Stimulated activated CD4-positive, alpha-beta T cell treated with anti-CD3 and anti-CD28 coated beads, Interleukin-2, amount 100 ng/mL, for 48 hours (primary cell): ENCODE results near the gene QRFP.

Experiments used
- DNase-seq, 2 donors: peaks; one replicate each; pipeline ENCODE4 v3.0.0-alpha.2; 2020

The QRFP gene

GRCh38 chr9:130933114-130934046, 36.8 kb upstream of the QRFP start:
- DNase-seq = no peak

DNA sequence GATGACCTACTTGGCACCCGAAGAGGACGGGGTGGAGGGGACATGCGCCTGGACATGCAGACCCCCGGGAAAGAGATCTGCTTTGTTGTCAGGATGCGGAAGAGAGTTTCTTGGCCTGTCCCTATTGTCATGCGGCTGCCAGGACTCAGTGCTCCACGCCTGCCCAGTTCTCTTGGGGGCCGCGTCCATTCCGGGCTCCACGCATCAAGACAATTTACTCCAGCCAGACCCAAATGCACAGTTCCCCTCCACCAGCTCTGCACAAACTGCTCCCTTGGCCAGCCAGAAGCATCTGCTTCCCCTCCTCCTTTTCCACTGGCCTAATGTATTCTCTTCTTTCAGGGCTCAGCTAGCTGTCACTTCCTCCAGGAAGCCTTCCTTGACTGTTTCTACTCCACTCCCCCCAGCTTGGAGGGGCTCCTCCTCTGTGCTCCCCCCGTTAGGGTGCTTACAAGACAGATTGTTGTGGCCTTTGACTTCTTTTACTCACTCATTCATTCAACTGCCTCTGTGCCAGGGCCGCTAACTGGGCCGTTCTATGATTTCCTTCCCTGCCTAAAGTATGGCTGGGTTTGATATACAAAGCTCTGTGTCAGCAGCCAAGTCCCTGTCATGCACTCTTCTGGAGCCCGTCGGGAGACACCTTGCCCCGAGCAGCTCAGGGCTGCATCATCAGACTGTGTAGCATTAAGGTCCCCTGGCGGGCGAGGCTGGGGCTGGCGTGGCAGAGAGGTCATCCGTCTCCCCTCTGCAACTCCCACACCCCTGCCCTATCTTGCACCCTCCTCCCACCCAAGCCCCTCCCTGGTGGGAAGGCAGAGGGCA, 35.9 kb upstream of the QRFP start:
- DNase-seq = no peak

GRCh38 chr9:130931508-130932254, 35.1 kb upstream of the QRFP start:
- no peak for DNase-seq

- no peak for DNase-seq
Measured at GRCh38 chr9:130930804-130931349, 34.3 kb upstream of the QRFP start.

- no peak for DNase-seq
Measured at GRCh38 chr9:130930132-130930803, 33.7 kb upstream of the QRFP start.

DNA sequence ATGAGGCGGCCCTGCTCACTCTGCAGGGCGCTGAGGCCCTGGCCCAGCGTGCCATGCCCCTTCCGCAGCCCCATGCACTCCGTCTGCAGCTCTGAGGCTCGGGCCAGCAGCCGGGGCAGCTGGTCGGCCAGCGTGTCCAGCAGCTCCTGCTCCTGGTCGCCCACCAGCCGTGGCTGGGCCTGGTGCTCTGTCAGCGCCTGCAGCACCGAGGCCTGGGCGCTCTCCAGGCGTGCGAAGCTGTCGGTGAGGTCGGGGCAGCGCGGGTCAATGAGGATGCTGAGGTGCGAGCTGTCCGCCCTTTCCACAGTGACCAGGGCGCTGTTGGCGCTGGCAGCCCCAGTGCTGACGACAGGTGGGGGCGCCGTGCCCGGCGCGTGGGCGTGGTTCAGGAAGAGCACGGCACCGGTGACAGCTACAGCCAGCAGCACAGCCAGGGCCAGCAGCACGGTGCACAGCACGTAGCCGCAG, 33.0 kb upstream of the QRFP start:
- DNase-seq = no peak

DNA sequence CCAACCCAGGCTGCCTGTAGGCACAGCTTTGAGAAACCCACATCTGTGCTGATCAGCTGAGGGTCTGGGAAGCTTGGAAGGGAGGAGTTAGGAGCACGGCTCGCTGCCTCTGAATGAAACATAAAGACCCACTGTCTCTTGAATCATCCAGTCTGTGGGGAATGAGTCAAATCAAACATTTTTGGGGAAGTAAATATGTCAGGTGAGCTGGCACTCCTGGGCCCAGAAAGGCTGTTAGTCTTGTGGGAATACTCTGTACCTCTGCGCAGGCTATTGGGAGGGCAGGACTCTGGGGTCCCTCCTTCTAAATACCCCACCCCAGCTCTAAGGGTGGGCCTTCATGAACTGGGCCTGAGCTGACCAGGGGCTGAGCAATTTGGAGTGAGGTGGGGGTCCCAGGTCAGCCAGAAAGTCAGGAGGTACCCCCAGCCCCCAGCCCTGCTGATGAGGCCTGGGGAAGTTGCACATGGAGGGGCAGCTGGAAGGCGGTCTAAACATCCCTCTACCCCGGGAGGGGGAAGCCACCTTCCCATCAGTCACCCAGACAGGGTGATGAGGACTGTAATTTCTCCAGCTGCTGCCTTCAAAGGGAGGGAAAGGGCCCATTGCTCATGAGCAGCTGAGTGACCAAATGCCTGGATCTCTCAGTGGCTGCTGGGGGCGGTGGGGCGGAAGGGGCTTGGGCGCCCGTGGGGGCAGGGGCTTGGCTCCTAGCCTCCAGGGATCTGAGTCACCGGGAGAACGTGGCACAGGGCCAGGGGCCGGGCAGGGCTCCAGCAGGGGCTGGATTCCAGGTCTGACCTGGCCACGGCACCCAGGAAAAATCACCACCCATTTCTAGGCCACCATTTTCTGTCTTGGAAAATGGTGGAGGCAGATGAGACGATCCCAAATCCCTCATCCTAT, 31.6 kb upstream of the QRFP start:
- no peak for DNase-seq

DNA sequence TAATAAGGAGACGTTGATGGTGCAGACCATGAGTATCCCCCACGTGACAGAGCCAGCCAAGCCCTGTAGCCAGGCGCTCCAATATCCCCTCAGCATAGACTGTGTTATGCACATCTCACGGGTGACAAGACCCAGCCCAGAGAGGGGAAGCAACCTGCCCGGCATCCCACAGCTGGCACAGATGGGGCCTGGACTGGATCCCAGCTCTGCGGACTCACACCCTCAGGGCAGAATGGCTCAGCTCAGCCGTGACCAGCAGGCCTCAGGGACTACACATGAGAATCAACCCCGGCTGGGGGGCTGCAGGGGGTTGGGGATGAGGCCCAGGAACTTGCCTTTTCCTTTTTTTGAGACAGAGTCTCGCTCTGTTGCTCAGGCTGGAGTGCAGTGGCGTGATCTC, 30.7 kb upstream of the QRFP start:
- no peak for DNase-seq

- no peak for DNase-seq
Measured at GRCh38 chr9:130925050-130925678, 28.6 kb upstream of the QRFP start.

DNA sequence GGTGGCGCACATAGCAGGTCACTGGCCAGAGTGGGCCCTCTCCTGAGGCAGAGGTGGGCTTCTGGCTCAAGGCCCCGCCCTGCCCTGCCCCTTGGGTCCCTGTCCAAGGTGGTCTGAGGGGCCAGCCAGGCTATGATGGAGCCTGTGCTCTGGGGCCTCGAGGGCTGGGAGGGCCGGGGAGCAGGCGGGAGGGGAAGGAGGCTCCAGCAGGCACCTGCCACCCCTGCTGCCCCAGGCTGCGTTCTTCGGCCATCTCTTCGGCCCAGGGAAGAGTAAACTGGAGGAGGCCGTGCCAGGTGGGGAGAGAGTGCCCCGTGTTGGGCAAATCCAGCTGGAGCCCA, 27.8 kb upstream of the QRFP start:
- no peak for DNase-seq

DNA sequence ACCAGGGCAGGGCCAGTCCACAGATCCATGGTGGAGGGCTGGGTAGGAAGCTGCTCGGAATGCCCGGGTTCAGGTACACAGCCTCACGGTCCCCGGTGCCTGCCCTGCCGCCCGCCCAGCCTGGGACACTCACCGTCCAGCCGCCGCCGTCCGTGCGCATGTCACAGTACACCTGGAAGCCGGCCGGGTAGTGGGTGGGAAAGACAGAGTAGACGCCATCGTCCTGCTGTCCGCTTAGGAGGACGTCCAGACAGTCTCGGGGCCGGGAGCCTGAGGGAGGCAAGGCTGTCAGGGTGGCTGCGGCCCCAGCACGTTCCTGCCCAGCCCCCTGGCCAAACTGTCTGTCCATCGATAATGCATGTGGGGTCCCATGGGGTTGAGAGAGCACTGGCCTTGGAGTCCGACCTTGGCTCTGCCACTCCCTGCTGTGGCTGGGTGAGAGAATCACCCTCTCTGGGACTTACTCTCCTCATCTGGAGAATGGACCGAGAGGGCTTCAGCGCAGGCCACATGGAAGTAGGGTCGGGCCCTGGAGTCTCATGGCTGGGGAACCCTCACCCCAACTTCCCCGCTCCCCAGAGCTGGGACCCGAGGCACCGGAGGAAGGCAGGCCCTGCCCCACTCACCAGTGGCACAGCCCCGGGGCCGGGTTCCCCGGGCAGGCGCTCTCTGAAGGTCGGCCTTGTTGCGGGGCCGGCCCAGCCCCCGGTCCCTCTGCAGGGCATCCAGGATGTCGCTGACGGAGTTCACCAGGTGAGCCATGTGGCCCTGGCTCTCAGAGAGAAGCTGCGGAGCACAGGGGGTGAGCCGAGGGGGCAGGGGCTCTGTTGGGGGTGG, 27.2 kb upstream of the QRFP start:
- no peak for DNase-seq

DNA sequence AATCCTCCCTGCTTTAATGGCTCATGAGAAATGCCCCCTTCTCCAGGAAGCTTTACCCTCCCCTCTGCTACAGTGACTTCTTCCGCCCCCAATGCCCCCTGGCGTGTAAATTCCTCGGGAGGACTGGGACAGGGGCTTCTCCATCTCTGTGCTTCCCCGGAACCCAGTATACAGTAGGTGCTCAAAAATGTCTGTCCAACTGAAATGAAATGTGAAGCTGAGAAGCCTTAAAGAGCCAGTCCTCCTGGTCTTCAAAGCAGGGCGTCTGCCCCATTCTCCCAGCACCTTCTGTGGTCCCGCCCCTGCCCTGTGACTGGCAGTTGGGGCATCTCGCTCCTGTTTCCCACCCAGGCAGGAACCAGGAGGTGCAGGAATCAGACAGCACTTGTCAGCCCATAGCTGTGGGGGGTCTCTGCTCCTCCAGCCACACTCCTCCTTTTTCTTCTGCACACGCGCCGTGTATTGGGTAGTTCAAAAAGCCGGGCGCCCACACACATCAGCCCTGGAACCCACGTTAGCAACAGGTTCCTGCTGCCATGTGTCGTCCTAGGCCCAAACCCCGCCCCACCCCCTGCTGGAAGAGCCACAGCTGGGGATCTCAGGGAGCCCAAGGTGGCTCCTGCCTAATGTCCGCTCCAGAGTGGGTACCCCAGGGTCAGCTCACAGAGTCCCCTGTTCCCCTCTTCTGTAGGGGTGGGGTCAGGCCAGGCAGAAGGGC, 26.4 kb upstream of the QRFP start:
- no peak for DNase-seq

DNA sequence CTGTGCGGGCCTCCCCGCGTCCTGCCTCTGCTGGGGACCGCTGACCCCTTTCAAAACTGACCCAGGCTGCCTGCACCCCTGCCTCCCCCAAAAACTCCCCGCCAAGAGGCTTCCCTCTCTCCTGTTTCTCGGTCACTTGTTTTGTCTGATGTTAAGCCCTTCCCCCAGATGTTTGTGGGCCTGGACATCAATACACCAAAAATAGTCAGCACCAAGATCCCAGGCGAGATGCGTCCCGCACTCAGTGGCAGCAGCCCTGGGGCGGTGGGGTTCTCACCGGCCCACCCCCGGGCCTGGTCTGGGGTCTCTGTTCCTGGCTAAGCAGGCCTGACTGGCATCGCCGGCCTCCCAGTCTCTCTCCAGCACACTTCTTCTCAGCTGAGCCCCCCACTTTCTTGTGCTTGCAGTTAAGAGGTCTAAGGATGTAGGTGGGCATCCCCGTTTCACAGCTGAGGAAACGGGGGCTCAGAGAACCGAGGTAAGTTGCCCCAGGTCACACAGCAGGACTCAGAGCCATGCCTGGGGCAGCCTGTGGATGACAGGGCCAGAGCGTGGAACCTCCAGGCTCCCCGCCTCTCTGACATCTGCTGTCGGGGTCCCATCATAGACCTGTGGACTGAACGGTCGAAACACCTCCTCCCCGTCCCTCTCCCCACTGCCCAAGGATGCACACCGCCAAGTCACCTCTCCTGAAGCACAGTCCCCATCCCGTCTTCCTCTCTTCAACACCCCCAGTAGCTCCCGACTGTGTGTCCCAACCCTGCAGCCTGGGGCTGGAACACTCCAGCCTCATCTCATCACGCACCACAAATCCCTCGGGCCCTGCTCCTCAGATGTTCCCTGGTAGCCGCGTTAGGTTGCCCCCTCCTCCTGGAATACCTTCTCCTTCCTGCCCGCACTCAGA, 25.6 kb upstream of the QRFP start:
- DNase-seq = no peak

DNA sequence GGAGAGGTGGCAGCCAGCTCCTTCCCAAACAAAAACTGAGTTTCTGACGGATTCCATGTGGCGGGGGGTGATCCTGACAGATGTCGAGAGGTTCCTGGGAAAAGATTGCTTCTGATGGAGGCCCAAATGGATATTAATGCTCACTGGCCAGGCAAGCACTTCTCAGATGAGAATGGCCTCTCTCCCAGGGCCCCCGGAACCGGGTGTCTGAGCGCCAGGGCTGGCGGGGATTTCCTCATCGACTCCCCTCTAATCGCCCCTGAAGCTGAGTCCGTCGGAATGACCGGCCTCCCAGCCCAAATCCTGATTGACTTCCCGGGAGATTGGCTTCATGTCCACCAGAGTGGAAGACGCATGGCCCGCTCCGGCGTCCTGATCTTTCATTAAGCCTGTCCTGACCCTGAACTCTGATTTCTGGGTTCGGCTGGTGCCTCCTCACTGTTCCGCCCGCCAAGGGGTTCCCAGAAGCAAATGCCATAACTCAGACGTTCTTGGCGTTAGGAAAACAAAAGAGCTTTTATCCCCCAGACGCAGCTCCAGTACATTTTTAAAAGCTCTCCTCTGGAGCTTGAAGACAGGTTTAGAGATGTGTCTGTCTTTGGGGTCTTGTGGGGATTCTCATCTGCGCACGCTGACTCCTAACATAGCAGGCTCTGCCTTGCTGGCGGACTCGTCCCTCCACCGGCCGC, 24.8 kb upstream of the QRFP start:
- no peak for DNase-seq

- DNase-seq = no peak
Measured at GRCh38 chr9:130920762-130921299, 24.2 kb upstream of the QRFP start.

DNA sequence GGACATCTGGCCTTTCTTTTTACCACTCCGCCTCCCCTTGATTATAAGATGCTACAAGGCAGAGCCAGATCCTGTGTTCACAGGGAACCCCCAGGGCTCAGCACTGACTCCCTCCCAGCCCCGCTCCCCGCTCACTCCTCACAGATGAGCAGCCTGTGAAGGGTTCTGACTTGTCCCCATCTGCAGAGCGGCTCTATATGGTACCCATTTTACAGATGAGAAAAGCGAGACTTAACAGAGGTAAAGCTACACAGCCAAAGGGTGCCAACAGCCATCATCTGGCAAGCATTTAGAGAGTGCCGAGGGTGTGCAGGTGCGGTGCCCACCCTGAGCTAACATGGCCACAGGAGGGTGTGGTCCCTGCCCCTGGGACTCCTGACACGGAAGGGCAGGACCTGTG, 23.6 kb upstream of the QRFP start:
- DNase-seq = no peak

- DNase-seq = no peak
Measured at GRCh38 chr9:130919559-130920145, 23.0 kb upstream of the QRFP start.
